AG04450 (cell line): Measurements from ENCODE around the gene WNT7B. TPM values are rescaled to one million over a fixed set of nuclear protein-coding genes. Genes with fewer than 3 reads are reported as not detected.

Experiments
- CTCF ChIA-PET: fragments of 300-600, 350-600 bp; formaldehyde crosslinking; extraction: SDS; loops from one replicate; lab custom pipeline; 2022; ENCODE audit warnings: antibody characterized with exemption, inconsistent platforms; lab: Charles Lee
- POLR2A ChIA-PET: fragments of 350-600 bp; formaldehyde crosslinking; extraction: SDS; loops from one replicate; lab custom pipeline; 2021; ENCODE audit warnings: antibody characterized with exemption, inconsistent platforms; lab: Yijun Ruan, JAX
- DNase-seq: peaks from one replicate; pipeline ENCODE4 v3.0.0-alpha.2; 2011; ENCODE audit warnings: low read depth, low spot score
- H3K27ac ChIP-seq: one replicate; pipeline ENCODE4 v1.5.1; 2012; ENCODE audit warnings: low read depth, low read length, control low read depth
- H3K27me3 ChIP-seq: one replicate; pipeline ENCODE4 v1.6.0; 2012; ENCODE audit warnings: low read length; ENCODE audit not compliant: control insufficient read depth, insufficient read depth
- H3K4me3 ChIP-seq: 2 replicates; pipeline ENCODE4 v1.5.1; 2011; ENCODE audit warnings: mild to moderate bottlenecking, low read depth, low read length, control low read depth
- H3K9me3 ChIP-seq: 2 replicates; pipeline ENCODE4 v1.5.1; 2012; ENCODE audit warnings: low read length; ENCODE audit not compliant: control insufficient read depth, insufficient read depth
- CTCF ChIP-seq: IDR thresholded peaks from 2 replicates; pipeline ENCODE4 v1.5.1; 2011; ENCODE audit warnings: low read depth, low read length, control low read depth, inconsistent platforms
- polyA plus RNA-seq: library from polyadenylated mRNA; depleted of rRNA; stranded (reverse); fragments of >200 nt; gene quantifications from 2 replicates; pipeline ENCODE4 v1.2.3, GENCODE V29; 2011

The WNT7B gene
- polyA plus RNA-seq, 1 experiment: 0.56 TPM

GRCh38 chr22:45877651-45878050, 99.3 kb downstream of the WNT7B start:
- H3K27me3 ChIP-seq: peaks cover 56% of the 10 kb centered on the region
- H3K27ac ChIP-seq: no peak overlapping the region
- POLR2A ChIA-PET: no interaction called here
- TF ChIP-seq CTCF: no peak
- DNase-seq: no peak
- H3K4me3 ChIP-seq: no peak overlapping the region
- H3K9me3 ChIP-seq: no peaks in the 10 kb centered on the region; the same call in 1 of the 2 replicates
- CTCF ChIA-PET: interaction anchor here (0.8 to 1.6 kb wide), 2 partner anchors 13 to 14 kb away, joined by 4 to 5 read pairs; no protein-coding TSS in a partner anchor

- Histone ChIP-seq H3K27ac (no peak overlapping the region), H3K9me3 (peaks cover 4% of the 10 kb centered on the region), H3K4me3 (no peak overlapping the region), H3K27me3 (peaks cover 49% of the 10 kb centered on the region)
- no peak for TF ChIP-seq CTCF
- no peak for DNase-seq
- ChIA-PET POLR2A (no interaction called here), CTCF (interaction anchor here (0.8 to 1.6 kb wide), 2 partner anchors 13 to 14 kb away, joined by 4 to 5 read pairs; no protein-coding TSS in a partner anchor)
These were observed 100.0 kb downstream of the WNT7B start for GRCh38 chr22:45877036-45877380.

GRCh38 chr22:45876136-45877035, 100.6 kb downstream of the WNT7B start:
- peaks cover 47% of the 10 kb centered on the region for H3K27me3 ChIP-seq
- DNase-seq: no peak
- peaks cover 4% of the 10 kb centered on the region for H3K9me3 ChIP-seq
- no peak for TF ChIP-seq CTCF
- POLR2A ChIA-PET: no interaction called here
- no peak overlapping the region for H3K27ac ChIP-seq
- CTCF ChIA-PET: interaction anchor here (1.6 to 4.2 kb wide), 2 partner anchors 12 to 13 kb away, joined by 4 to 37 read pairs; no protein-coding TSS in a partner anchor
- H3K4me3 ChIP-seq: no peak overlapping the region

GRCh38 chr22:45872659-45873263, 104.2 kb downstream of the WNT7B start:
- H3K4me3 ChIP-seq: no peak overlapping the region
- peaks cover 31% of the 10 kb centered on the region for H3K27me3 ChIP-seq
- DNase-seq: no peak
- ChIA-PET CTCF (interaction anchor here (4.2 kb wide), 1 partner anchor 9 kb away, joined by 37 read pairs; no protein-coding TSS in a partner anchor), POLR2A (no interaction called here)
- TF ChIP-seq CTCF: no peak
- peaks cover 4% of the 10 kb centered on the region; the same call in 1 of the 2 replicates for H3K9me3 ChIP-seq
- no peak overlapping the region for H3K27ac ChIP-seq

- H3K4me3 ChIP-seq: no peak overlapping the region
- CTCF ChIA-PET: no interaction called here
- no peak overlapping the region for H3K27ac ChIP-seq
- no peak for DNase-seq
- POLR2A ChIA-PET: no interaction called here
- H3K9me3 ChIP-seq: peaks cover 4% of the 10 kb centered on the region
- H3K27me3 ChIP-seq: peaks cover 28% of the 10 kb centered on the region
- TF ChIP-seq CTCF: no peak
These were observed 105.2 kb downstream of the WNT7B start for GRCh38 chr22:45871721-45872120.
